ENCODE measurements around the gene ABLIM1. TPM values are rescaled to one million over a fixed set of nuclear protein-coding genes. Genes with fewer than 3 reads are reported as not detected.

The ABLIM1 gene
- total and polyA plus RNA-seq, 2 of the 13 experiments (the other 11 are each of a cell fraction or from before 2014, with no cell fraction given), result 59.4 to 92.7 TPM

- TF ChIP-seq ZNF83 (CRISPR knock-in tag; IDR thresholded peaks at IDR 0.05; ENCODE audit: borderline replicate concordance), result no peak
- TF ChIP-seq CENPT (CRISPR knock-in tag; IDR thresholded peaks at IDR 0.05; ENCODE audit: low read depth), result no peak
- no peak for TF ChIP-seq ZNF7 (CRISPR knock-in tag; IDR thresholded peaks at IDR 0.05)
- no peak for TF ChIP-seq ZSCAN9 (CRISPR knock-in tag; IDR thresholded peaks at IDR 0.05; ENCODE audit: borderline replicate concordance)
- TF ChIP-seq POGK (CRISPR knock-in tag; conservative IDR thresholded peaks at IDR 0.05), result no peak; the same call in 1 of the 2 replicates
- TF ChIP-seq TAF15 (IDR thresholded peaks at IDR 0.05; ENCODE audit: low read depth, low read length, poor library complexity, severe bottlenecking), result no peak
- TF ChIP-seq ZNF142 (CRISPR knock-in tag; IDR thresholded peaks at IDR 0.05), result no peak
- no peak for TF ChIP-seq ZNF619 (CRISPR knock-in tag; IDR thresholded peaks at IDR 0.05)
- TF ChIP-seq ZNF605 (CRISPR knock-in tag; IDR thresholded peaks at IDR 0.05), result peak; percentile 72
- TF ChIP-seq EEA1 (CRISPR knock-in tag; IDR thresholded peaks at IDR 0.05; ENCODE audit: borderline replicate concordance), result no peak
- no peak for TF ChIP-seq SIN3A (IDR thresholded peaks at IDR 0.05; ENCODE audit: borderline replicate concordance, low read depth, low read length)
- no peak; the same call in 1 of the 2 replicates for TF ChIP-seq ZBED4 (CRISPR knock-in tag; IDR thresholded peaks at IDR 0.05; ENCODE audit: borderline replicate concordance)
- peak; percentile 86; the same call in 1 of the 2 replicates for TF ChIP-seq THRA (CRISPR knock-in tag; IDR thresholded peaks at IDR 0.05; ENCODE audit: borderline replicate concordance)
- no peak for TF ChIP-seq ZNF790 (CRISPR knock-in tag; IDR thresholded peaks at IDR 0.05; ENCODE audit: borderline replicate concordance)
- no peak for TF ChIP-seq EHMT2 (IDR thresholded peaks at IDR 0.05; ENCODE audit: borderline replicate concordance, low read depth, low read length)
These were observed 168.4 kb downstream of the ABLIM1 start (continued) for GRCh38 chr10:114489521-114490310.

All from HepG2 (cell line).